Measurements from ENCODE around the gene AUNIP.

DNA sequence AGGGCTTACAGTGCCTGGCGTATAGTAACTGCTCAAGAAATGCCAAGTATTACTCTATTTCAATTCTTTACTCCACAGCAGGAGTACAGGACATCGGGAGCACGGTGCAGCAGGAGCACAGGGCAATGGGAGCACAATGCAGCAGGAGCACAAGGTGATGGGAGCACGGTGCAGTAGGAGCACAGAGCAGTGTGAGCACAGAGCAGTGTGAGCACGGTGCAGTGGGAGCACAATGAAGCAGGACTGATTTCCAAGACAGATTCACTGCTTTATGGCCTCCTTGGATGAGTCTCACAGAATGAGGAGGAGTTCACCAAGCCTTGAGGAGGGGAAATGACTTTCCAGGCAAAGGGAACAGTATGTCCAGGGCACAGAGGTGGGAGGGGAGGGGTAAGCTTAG, 21.3 kb upstream of the AUNIP start:
- TF ChIP-seq, protein P1, sequence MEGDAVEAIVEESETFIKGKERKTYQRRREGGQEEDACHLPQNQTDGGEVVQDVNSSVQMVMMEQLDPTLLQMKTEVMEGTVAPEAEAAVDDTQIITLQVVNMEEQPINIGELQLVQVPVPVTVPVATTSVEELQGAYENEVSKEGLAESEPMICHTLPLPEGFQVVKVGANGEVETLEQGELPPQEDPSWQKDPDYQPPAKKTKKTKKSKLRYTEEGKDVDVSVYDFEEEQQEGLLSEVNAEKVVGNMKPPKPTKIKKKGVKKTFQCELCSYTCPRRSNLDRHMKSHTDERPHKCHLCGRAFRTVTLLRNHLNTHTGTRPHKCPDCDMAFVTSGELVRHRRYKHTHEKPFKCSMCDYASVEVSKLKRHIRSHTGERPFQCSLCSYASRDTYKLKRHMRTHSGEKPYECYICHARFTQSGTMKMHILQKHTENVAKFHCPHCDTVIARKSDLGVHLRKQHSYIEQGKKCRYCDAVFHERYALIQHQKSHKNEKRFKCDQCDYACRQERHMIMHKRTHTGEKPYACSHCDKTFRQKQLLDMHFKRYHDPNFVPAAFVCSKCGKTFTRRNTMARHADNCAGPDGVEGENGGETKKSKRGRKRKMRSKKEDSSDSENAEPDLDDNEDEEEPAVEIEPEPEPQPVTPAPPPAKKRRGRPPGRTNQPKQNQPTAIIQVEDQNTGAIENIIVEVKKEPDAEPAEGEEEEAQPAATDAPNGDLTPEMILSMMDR (IDR thresholded peaks at IDR 0.05): no peak
- TF ChIP-seq EP300 (IDR thresholded peaks at IDR 0.05): no peak

Data from ovary (tissue), 3 donors.